GM10248 (cell line): Measurements from ENCODE around the gene ARL13B.
A peak's percentile ranks its signal among the peaks of the same experiment; 100 is the strongest.

Experiments
- CTCF ChIA-PET: fragments of 300-600 bp; sonication (Branson Sonifier 250); formaldehyde crosslinking; extraction: SDS; loops from one replicate; lab custom pipeline; 2021; ENCODE audit warnings: antibody characterized with exemption; lab: Yijun Ruan, JAX
- POLR2A ChIA-PET: fragments of 350-650 bp; sonication (Branson Sonifier 250); formaldehyde crosslinking; extraction: SDS; loops from one replicate; lab custom pipeline; 2020; ENCODE audit warnings: antibody characterized with exemption; lab: Yijun Ruan, JAX
- DNase-seq: peaks from one replicate; pipeline ENCODE4 v3.0.0; 2012; ENCODE audit errors: extremely low spot score
- TF ChIP-seq, protein P1 (sequence below): IDR thresholded peaks from 2 replicates; pipeline ENCODE4 v1.5.1; 2012; ENCODE audit warnings: mild to moderate bottlenecking, low read depth; ENCODE audit errors: extremely low read depth, missing control alignments, control extremely low read depth

Gene ARL13B

DNA sequence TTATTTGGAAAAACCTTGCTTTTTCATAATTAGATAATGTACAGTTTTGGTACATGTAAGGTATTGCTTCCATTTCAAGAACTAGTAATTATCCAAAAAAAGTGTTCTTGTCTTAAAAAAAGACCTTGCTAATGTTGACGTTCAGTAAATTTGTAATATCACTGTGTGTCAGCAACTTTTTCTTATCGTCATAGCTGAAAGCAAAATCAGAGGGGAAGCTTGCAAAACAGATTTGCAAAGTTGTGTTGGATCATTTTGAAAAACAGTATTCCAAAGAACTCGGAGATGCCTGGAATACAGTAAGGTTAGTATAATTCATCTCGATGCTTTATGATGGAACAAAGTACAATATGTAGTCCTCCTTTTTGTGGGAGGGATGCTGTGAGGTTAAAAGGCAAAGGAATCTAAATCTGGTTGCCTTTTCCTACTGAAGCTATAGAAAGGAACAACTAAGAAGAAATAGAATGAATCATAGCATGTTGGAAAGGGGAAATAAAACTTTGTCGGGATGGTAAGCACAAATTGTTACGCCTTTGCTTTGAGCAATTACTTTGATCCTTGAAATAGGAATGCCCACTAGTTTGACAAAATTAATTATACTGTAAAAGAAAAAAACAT is 84.4 kb downstream of the ARL13B start:
- ChIA-PET CTCF (no interaction called here), POLR2A (no interaction called here)
- no peak for DNase-seq
- TF ChIP-seq, protein P1, sequence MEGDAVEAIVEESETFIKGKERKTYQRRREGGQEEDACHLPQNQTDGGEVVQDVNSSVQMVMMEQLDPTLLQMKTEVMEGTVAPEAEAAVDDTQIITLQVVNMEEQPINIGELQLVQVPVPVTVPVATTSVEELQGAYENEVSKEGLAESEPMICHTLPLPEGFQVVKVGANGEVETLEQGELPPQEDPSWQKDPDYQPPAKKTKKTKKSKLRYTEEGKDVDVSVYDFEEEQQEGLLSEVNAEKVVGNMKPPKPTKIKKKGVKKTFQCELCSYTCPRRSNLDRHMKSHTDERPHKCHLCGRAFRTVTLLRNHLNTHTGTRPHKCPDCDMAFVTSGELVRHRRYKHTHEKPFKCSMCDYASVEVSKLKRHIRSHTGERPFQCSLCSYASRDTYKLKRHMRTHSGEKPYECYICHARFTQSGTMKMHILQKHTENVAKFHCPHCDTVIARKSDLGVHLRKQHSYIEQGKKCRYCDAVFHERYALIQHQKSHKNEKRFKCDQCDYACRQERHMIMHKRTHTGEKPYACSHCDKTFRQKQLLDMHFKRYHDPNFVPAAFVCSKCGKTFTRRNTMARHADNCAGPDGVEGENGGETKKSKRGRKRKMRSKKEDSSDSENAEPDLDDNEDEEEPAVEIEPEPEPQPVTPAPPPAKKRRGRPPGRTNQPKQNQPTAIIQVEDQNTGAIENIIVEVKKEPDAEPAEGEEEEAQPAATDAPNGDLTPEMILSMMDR = no peak

DNA sequence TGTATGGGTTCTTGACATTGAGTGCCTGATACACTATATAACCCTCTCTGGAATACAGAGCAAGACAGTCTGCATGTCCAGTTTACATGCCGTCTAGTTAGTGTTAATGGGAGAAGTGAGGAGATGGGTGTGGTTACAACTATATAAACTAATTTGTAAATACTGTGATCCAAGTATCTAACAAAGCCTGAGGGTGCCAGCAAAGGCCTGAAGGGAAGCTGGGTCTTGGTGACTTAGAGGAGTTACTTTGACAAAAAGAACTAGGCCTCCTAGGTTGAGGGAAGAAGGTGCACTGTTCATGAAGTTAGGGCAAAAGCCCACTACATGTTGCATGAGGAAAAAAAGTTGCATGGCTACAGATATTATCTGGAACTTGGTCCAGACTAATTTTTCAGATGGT is 85.2 kb downstream of the ARL13B start:
- CTCF ChIA-PET = no interaction called here

DNA sequence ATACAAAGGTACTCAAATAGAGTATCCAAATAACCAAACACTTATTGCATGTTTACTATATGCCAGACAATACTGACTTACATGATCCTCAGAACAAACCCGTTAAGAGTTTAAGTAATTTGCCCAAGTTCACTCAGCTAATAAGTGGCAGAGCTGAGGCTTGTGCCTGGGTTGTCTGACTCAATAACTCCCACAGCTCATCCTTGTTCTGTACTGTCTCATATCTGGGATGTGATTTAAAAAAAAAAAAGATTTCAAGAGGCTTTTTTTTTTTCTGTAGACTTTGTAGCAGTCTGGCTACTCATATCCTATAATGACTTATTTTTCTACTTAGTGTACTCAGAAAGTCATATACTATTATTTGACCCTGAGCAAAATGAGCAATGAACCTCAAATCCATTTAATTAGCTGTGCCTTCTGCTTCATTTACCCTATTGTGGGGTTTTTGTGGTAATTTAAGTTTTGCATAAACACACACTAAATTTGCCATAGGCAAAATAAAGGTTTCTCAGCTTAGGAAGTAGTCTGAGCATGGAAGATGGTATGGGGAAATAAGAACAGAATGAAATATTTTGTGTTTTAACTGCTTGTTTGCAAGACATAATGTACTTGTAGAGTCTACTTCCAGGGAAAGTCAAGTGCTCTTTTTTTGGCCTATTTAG is 86.0 kb downstream of the ARL13B start:
- ChIA-PET POLR2A (no interaction called here), CTCF (no interaction called here)
- no peak for DNase-seq
- TF ChIP-seq, protein P1 = no peak

More for the DNA sequence above, 85.2 kb downstream of the ARL13B start:
- TF ChIP-seq, protein P1 = no peak
- POLR2A ChIA-PET = no interaction called here
- no peak for DNase-seq

DNA sequence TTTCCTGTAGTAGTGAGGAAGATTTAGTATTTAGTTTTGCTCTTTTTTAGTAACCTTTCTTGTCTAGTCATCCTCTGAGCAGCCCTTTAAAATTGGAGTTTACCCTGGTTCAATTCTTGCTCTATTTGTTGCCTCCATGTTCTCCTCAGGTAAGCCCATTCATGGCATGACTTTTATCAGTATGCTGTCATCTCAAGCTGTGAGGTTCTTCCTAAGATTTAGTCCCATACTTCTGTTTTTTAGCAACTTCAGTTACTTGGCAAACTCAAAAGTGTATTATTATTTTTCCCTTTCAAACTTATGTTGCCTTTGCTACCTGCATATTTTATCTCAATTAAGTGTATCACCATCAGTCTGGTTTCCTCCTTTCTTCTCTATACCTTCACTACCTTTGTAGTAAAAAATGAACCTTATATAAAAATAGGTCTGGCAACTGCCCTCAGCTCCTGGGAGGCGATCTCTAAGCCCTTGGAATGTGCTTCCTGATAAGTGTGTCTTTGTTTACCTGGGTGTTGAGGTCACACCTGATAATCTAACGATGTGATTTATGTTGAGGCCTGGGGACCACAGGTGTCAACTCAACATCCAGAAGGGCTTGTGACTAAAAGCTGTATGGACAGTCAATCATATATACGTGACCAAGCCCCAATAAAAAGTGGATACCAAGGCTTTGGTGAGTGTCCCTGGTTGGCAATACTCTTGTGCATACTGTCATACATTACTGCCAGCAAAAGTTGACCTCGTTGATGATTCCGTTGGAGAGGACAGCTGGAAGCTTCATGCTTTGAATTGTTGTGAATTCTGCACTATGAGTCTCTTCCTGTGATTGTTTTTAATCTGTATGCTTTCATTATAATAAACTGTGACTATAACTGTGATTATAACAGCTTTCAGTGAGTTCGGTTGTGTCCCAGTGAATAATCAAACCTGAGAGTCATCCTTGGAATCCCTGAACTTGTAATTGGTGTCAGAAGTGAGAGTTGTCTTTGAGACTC is 86.8 kb downstream of the ARL13B start:
- no peak for DNase-seq
- TF ChIP-seq, protein P1 = no peak
- ChIA-PET POLR2A (no interaction called here), CTCF (interaction anchor here (0.7 to 3.6 kb wide), 3 partner anchors 19 to 36 kb away, joined by 3 to 21 read pairs (median 3); no protein-coding TSS in a partner anchor)

DNA sequence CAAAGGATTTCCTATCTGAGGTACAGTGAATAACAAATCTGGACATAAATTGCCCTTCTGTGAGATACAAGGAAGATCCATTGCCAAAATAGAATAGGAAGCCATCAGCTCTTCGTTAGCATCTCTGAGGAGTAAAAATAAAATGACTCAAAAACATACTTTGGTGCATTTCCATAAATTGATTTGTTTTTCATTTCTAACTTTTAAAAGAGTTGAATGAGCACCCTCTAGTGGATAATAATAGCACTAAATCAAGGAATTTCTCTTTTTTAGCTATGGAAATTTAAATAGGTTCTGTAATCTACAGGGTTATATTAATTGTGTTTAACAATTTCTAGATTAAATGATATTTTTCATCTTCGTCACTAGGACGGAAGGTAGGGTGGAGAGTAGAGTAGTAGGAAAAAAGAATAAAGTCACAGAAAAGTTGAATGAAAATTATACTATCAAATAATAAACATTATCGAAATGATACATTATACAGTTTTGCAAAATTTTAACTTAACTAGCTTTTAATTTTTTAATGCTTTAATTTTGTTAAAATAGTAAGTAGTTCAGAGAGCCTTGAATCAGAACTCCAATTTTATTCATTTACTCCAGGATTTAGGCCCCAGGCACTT is 89.3 kb downstream of the ARL13B start:
- POLR2A ChIA-PET = no interaction called here
- TF ChIP-seq, protein P1 = peak; percentile 45
- CTCF ChIA-PET = interaction anchor here (0.7 to 3.7 kb wide), 22 partner anchors 9 to 96 kb away, joined by 3 to 45 read pairs (median 5); partner anchors contain the start of genes ARL13B and PROS1
- no peak for DNase-seq
